Mesendoderm (in vitro differentiated cells): ENCODE results near the gene ALKAL2.
A peak's percentile ranks its signal among the peaks of the same experiment; 100 is the strongest.

Experiments
- DNase-seq: peaks from one replicate; pipeline ENCODE4 v3.0.0; 2013
- H2AK5ac ChIP-seq: 2 replicates; pipeline ENCODE4 v1.6.1; 2013; ENCODE audit warnings: low read length, inconsistent platforms
- H2BK120ac ChIP-seq: 2 replicates; pipeline ENCODE4 v1.6.1; 2013; ENCODE audit warnings: low read depth, mild to moderate bottlenecking, low read length, moderate library complexity, mixed read lengths
- H2BK15ac ChIP-seq: replicated peaks from 2 replicates; pipeline ENCODE4 v1.6.1; 2013; ENCODE audit warnings: low read depth, mild to moderate bottlenecking, moderate library complexity
- H2BK5ac ChIP-seq: 2 replicates; pipeline ENCODE4 v1.6.1; 2013; ENCODE audit warnings: low read length, inconsistent platforms
- H3K18ac ChIP-seq: 2 replicates; pipeline ENCODE4 v1.6.1; 2013; ENCODE audit warnings: mild to moderate bottlenecking, low read length, mixed read lengths
- H3K23ac ChIP-seq: one replicate; pipeline ENCODE4 v1.6.1; 2013; ENCODE audit warnings: low read length
- H3K27ac ChIP-seq: 2 replicates; pipeline ENCODE4 v1.5.1; 2013; ENCODE audit warnings: low read depth, mild to moderate bottlenecking, inconsistent platforms, low read length, moderate library complexity
- H3K27me3 ChIP-seq: 2 replicates; pipeline ENCODE4 v1.6.1; 2013; ENCODE audit warnings: low read length, control low read depth, mild to moderate bottlenecking, inconsistent platforms; ENCODE audit not compliant: insufficient read depth, poor library complexity
- H3K36me3 ChIP-seq: 2 replicates; pipeline ENCODE4 v1.6.1; 2013; ENCODE audit warnings: low read length, inconsistent platforms; ENCODE audit not compliant: control insufficient read depth, insufficient read depth
- H3K4ac ChIP-seq: one replicate; pipeline ENCODE4 v1.6.1; 2013; ENCODE audit warnings: low read depth, mild to moderate bottlenecking, low read length, moderate library complexity
- H3K4me1 ChIP-seq: 2 replicates; pipeline ENCODE4 v1.6.1; 2013; ENCODE audit warnings: low read depth, low read length, inconsistent platforms; ENCODE audit not compliant: control insufficient read depth
- H3K4me2 ChIP-seq: 2 replicates; pipeline ENCODE4 v1.6.1; 2013; ENCODE audit warnings: low read length
- H3K4me3 ChIP-seq: 2 replicates; pipeline ENCODE4 v1.5.1; 2013; ENCODE audit warnings: mild to moderate bottlenecking, low read length
- H3K56ac ChIP-seq: one replicate; pipeline ENCODE4 v1.6.1; 2013; ENCODE audit warnings: low read length
- H3K79me1 ChIP-seq: 2 replicates; pipeline ENCODE4 v1.6.1; 2013; ENCODE audit warnings: low read length, inconsistent platforms
- H3K79me2 ChIP-seq: 2 replicates; pipeline ENCODE4 v1.6.1; 2013; ENCODE audit warnings: mild to moderate bottlenecking, low read length; ENCODE audit not compliant: control insufficient read depth, insufficient read depth
- H3K9ac ChIP-seq: 2 replicates; pipeline ENCODE4 v1.6.1; 2013; ENCODE audit warnings: low read length, inconsistent platforms
- H4K5ac ChIP-seq: one replicate; pipeline ENCODE4 v1.6.1; 2013; ENCODE audit warnings: low read length
- H4K8ac ChIP-seq: one replicate; pipeline ENCODE4 v1.6.1; 2013; ENCODE audit warnings: low read depth, mild to moderate bottlenecking, control low read depth, low read length, moderate library complexity
- WGBS: extraction: QIAGEN DNeasy Blood & Tissue Kit; methylation state at CpG from one replicate; pipeline ENCODE4 v1.1.7; 2013; ENCODE audit warnings: low lambda C conversion rate, missing lambda C conversion rate; ENCODE audit not compliant: insufficient coverage; ENCODE audit errors: extremely low coverage; 5-methylcytosine and 5-hydroxymethylcytosine counted together

ALKAL2 gene

DNA sequence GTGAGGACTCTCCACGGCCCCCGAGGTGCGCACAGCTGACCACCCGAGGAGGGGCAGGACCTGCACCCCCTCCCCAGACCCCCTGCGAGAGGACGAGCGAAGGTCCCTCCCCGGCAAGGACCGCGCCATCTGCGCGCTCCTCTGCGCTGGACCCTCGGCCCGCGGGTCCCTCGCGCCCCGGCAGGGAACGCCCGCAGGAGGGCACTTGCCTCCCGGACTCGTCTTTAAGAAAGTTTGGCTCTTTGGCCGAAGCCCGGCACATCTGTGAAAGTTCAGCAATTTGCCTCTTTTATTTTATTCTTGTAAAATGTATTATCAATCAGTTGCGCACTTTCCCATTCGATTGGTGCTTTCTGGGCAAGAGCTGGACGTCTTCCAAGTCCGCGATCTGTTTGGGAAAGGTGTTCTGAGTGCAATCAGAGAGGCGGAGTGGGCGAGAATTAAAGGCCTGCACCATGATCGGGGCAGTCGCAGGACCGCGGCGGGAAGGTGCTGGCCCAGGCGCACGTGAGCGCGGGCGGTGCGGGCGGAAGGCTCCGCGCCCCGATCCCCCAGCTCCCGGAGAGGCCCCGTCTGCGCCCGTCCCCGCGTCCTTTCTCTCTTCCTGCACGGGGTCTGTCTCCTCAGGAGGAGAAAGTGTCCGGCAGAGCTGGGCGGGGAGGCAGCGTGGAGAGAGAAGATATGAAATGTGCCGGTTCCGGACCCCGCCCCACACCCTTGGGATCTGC is 1.6 kb upstream of the ALKAL2 start:
- Histone ChIP-seq H2BK5ac (no peak overlapping the region), H3K18ac (no peak overlapping the region), H3K36me3 (no peaks in the 10 kb centered on the region), H3K56ac (peak overlapping the region; percentile 83), H3K4me3 (peak overlapping the region; percentile 40), H3K4me2 (peak overlapping the region; percentile 82), H3K9ac (peak overlapping the region; percentile 42), H2BK120ac (no peak overlapping the region), H4K5ac (no peak overlapping the region), H2AK5ac (no peak overlapping the region), H3K27me3 (peaks cover 1% of the 10 kb centered on the region), H3K27ac (no peak overlapping the region), H3K4ac (no peak overlapping the region), H3K4me1 (peaks cover 5% of the 10 kb centered on the region), H3K79me1 (no peaks in the 10 kb centered on the region), H4K8ac (no peak overlapping the region), H3K23ac (no peak overlapping the region), H2BK15ac (no peak overlapping the region), H3K79me2 (no peaks in the 10 kb centered on the region)
- peak; percentile 31 for DNase-seq
- no CpG with 5 or more reads among the region's 60 CpGs for WGBS

DNA sequence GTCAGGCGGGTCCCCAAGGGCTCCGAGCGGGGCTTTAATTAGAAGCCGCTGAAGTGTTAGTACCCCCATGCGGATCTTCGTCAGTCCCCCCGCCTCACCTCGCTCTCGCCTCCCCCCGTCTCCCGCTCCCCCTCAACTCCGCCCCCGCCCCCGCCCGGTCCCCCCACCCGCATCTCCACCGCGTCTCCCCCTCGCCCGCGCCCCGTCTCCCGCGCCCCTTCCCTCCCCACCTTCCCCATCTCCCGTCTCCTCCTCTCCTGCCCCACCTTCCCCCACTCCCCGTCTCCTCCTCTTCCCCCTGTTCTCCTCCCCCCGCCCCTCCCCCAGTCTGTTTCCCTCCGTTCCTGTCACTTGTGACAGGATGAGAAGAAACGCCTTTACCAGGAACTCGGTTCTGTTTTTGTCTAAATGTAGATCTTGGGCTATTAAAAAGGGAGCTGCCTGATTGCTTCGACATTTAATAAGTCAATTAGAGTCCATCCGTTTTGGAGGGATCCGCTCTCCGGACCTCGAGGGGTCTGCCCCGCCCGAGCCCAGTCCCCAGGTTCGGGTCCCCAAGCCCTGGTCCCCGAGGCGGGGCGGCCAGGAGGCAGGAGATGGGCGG is 969 bp upstream of the ALKAL2 start:
- no peaks in the 10 kb centered on the region for H3K79me2 ChIP-seq
- H3K4ac ChIP-seq, result no peak overlapping the region
- DNase-seq, result peak; percentile 72
- peaks cover 1% of the 10 kb centered on the region for H3K27me3 ChIP-seq
- H3K18ac ChIP-seq, result no peak overlapping the region
- peak overlapping the region; percentile 82 for H3K4me2 ChIP-seq
- no CpG with 5 or more reads among the region's 42 CpGs for WGBS
- peaks cover 12% of the 10 kb centered on the region for H3K4me1 ChIP-seq
- H3K9ac ChIP-seq, result peak overlapping the region; percentile 36
- no peak overlapping the region for H3K27ac ChIP-seq
- H3K79me1 ChIP-seq, result no peaks in the 10 kb centered on the region
- H3K56ac ChIP-seq, result peak overlapping the region; percentile 83
- H3K4me3 ChIP-seq, result no peak overlapping the region
- no peak overlapping the region for H3K23ac ChIP-seq
- no peak overlapping the region for H2AK5ac ChIP-seq
- no peak overlapping the region for H2BK5ac ChIP-seq
- H3K36me3 ChIP-seq, result peaks cover 3% of the 10 kb centered on the region
- no peak overlapping the region for H4K8ac ChIP-seq
- no peak overlapping the region for H2BK15ac ChIP-seq
- no peak overlapping the region for H2BK120ac ChIP-seq
- no peak overlapping the region for H4K5ac ChIP-seq

DNA sequence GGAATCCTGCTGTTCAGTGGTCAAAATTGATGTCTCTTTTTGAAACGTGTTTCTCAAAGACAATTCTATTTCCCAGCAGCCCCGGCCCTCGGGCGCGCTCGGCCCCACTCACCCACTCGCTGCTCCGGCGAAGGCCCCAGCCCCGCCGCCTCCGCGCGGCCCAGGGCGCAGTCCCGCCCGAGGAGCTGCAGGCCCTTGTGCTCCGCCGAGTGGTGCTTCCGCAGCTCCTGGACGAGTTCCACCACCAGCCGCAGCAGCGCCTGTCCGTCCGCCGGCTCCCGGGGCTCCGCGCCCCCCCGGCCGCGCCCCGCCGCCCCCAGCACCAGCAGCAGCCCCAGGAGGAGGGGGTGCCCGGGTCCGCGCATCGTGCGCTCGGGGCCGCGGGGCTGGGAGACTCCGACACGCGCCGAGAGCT is 413 bp downstream of the ALKAL2 start:
- Histone ChIP-seq H3K36me3 (peaks cover 3% of the 10 kb centered on the region), H3K4me1 (peaks cover 12% of the 10 kb centered on the region), H3K9ac (peak overlapping the region; percentile 57), H2AK5ac (no peak overlapping the region), H2BK5ac (no peak overlapping the region), H3K79me1 (no peaks in the 10 kb centered on the region), H3K4me3 (no peak overlapping the region), H4K5ac (no peak overlapping the region), H2BK15ac (no peak overlapping the region), H3K18ac (peak overlapping the region; percentile 97), H3K4me2 (peak overlapping the region; percentile 46), H3K27me3 (peaks cover 1% of the 10 kb centered on the region), H3K79me2 (no peaks in the 10 kb centered on the region), H2BK120ac (peak overlapping the region; percentile 48), H4K8ac (peak overlapping the region; percentile 58), H3K56ac (peak overlapping the region; percentile 67), H3K4ac (no peak overlapping the region), H3K27ac (no peak overlapping the region), H3K23ac (no peak overlapping the region)
- no CpG with 5 or more reads among the region's 46 CpGs for WGBS
- DNase-seq, result peak; percentile 72

DNA sequence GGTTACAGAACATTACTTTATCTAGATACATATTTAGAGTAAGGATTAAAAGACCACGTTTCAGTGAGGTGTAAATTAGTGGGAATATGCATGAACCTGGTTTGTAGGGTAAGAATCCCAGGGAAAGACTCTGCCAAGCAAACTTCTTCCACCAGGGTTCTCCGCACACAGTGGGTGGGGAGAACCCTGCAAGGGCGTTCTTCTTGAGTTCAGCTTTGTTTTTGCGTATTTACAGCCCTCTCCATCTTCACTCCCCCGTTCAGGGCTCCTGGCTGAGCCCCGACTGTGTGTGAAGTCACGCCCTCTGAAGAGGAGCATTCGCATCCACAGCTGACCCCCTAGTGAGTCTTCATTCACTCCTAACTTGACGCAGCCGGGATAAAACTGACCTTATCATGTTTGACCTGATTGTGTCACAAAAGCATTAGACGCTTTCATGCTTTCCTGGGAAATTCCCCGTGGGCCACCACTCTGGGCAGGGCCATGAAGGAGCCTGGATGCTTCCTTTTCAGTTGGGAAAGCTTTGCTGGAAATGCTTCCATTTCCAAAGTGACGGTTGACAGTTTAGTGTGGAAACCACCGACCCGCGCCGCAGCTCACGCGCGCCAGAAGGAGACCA is 1.0 kb downstream of the ALKAL2 start:
- H3K4me3 ChIP-seq, result no peak overlapping the region
- H2BK5ac ChIP-seq, result no peak overlapping the region
- peaks cover 12% of the 10 kb centered on the region for H3K4me1 ChIP-seq
- H3K36me3 ChIP-seq, result peaks cover 3% of the 10 kb centered on the region
- H2BK15ac ChIP-seq, result no peak overlapping the region
- peak overlapping the region; percentile 97 for H3K18ac ChIP-seq
- H3K56ac ChIP-seq, result peak overlapping the region; percentile 51
- WGBS, result no CpG with 5 or more reads among the region's 20 CpGs
- H2BK120ac ChIP-seq, result no peak overlapping the region
- H3K23ac ChIP-seq, result no peak overlapping the region
- no peak overlapping the region for H3K27ac ChIP-seq
- peak overlapping the region; percentile 28 for H3K4me2 ChIP-seq
- peak; percentile 82 for DNase-seq
- no peak overlapping the region for H2AK5ac ChIP-seq
- H3K79me2 ChIP-seq, result no peaks in the 10 kb centered on the region
- no peaks in the 10 kb centered on the region for H3K79me1 ChIP-seq
- H3K27me3 ChIP-seq, result peaks cover 1% of the 10 kb centered on the region
- H3K4ac ChIP-seq, result no peak overlapping the region
- no peak overlapping the region for H4K5ac ChIP-seq
- H3K9ac ChIP-seq, result peak overlapping the region; percentile 22
- H4K8ac ChIP-seq, result no peak overlapping the region

DNA sequence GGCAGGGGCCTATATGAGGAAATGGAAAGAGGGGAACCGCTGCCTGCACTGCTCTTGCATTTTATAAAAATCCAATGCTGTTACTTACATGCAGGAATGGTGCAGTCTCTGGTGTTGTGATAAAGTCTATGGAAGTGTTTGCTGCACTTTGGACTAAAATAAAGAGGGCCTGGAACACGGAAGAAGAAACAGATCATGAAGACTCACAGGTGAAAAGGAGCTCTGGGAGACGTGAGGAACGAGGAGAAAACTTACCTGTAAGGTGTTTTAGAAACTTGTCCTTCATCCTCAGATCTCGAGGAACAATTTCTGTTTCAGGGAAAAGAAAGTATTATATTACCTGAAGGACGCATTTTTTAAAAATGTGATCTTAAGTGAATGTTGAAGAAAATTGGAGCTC is 1.9 kb downstream of the ALKAL2 start:
- no peak overlapping the region for H4K5ac ChIP-seq
- H3K79me2 ChIP-seq, result no peaks in the 10 kb centered on the region
- no peak overlapping the region for H2BK5ac ChIP-seq
- H3K4ac ChIP-seq, result no peak overlapping the region
- H3K79me1 ChIP-seq, result no peaks in the 10 kb centered on the region
- no peak overlapping the region for H3K4me2 ChIP-seq
- no peak overlapping the region for H3K4me3 ChIP-seq
- peaks cover 5% of the 10 kb centered on the region for H3K36me3 ChIP-seq
- peak overlapping the region; percentile 45 for H3K56ac ChIP-seq
- no peak overlapping the region for H4K8ac ChIP-seq
- no peak overlapping the region for H2AK5ac ChIP-seq
- DNase-seq, result no peak
- no peak overlapping the region for H2BK120ac ChIP-seq
- no peak overlapping the region for H3K18ac ChIP-seq
- peaks cover 12% of the 10 kb centered on the region for H3K4me1 ChIP-seq
- H3K27me3 ChIP-seq, result peaks cover 1% of the 10 kb centered on the region
- no peak overlapping the region for H3K9ac ChIP-seq
- no peak overlapping the region for H3K27ac ChIP-seq
- no peak overlapping the region for H2BK15ac ChIP-seq
- WGBS, result no CpG with 5 or more reads among the region's 6 CpGs
- H3K23ac ChIP-seq, result no peak overlapping the region
